ENCODE data around the gene WWOX. TPM values are rescaled to one million over a fixed set of nuclear protein-coding genes. Genes with fewer than 3 reads are reported as not detected.

Gene WWOX
- total RNA-seq, 1 donor from 2014 or later: 18.6 TPM

GRCh38 chr16:79066561-79066960 is 967.1 kb downstream of the WWOX start:
- Mint-ChIP-seq H3K36me3 (ENCODE audit: low read depth, unreplicated experiment) (no peaks in the 10 kb centered on the region), H3K9me3 (ENCODE audit: unreplicated experiment) (no peaks in the 10 kb centered on the region), H3K4me3 (ENCODE audit: unreplicated experiment) (no peak overlapping the region), H3K27me3 (ENCODE audit: unreplicated experiment) (peaks cover 1% of the 10 kb centered on the region), H3K27ac (ENCODE audit: unreplicated experiment) (no peak overlapping the region), H3K4me1 (ENCODE audit: unreplicated experiment) (peaks cover 19% of the 10 kb centered on the region)
- no peak for DNase-seq (ENCODE audit: low spot score)
- TF ChIP-seq, protein P1, sequence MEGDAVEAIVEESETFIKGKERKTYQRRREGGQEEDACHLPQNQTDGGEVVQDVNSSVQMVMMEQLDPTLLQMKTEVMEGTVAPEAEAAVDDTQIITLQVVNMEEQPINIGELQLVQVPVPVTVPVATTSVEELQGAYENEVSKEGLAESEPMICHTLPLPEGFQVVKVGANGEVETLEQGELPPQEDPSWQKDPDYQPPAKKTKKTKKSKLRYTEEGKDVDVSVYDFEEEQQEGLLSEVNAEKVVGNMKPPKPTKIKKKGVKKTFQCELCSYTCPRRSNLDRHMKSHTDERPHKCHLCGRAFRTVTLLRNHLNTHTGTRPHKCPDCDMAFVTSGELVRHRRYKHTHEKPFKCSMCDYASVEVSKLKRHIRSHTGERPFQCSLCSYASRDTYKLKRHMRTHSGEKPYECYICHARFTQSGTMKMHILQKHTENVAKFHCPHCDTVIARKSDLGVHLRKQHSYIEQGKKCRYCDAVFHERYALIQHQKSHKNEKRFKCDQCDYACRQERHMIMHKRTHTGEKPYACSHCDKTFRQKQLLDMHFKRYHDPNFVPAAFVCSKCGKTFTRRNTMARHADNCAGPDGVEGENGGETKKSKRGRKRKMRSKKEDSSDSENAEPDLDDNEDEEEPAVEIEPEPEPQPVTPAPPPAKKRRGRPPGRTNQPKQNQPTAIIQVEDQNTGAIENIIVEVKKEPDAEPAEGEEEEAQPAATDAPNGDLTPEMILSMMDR (IDR thresholded peaks at IDR 0.05; ENCODE audit: unreplicated experiment): no peak

DNA sequence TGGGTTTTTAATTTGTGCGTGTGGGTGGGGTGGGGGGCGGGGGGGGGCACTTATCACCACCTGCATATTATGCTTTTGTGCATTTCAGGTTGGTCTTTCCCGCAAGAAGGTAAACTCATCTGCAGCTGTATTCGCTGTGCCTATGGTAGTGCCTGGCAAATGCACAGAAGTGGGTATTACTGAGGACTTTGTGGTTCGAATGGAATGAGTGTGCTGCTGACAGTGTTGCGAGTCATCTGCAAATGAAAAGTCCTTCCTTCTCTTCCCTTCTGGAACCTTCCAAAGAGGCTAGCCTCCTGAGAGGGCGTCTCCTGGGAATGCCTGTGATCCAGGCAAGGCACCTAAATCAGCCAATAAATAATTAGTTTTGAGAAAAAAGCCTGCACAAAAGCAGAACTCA is 968.1 kb downstream of the WWOX start:
- H3K27ac Mint-ChIP-seq (ENCODE audit: unreplicated experiment): no peak overlapping the region
- H3K9me3 Mint-ChIP-seq (ENCODE audit: unreplicated experiment): no peaks in the 10 kb centered on the region
- no peak for DNase-seq (ENCODE audit: low spot score)
- TF ChIP-seq, protein P1 (IDR thresholded peaks at IDR 0.05; ENCODE audit: unreplicated experiment): no peak
- H3K4me1 Mint-ChIP-seq (ENCODE audit: unreplicated experiment): peaks cover 10% of the 10 kb centered on the region
- H3K36me3 Mint-ChIP-seq (ENCODE audit: low read depth, unreplicated experiment): no peaks in the 10 kb centered on the region
- peaks cover 1% of the 10 kb centered on the region for H3K27me3 Mint-ChIP-seq (ENCODE audit: unreplicated experiment)
- H3K4me3 Mint-ChIP-seq (ENCODE audit: unreplicated experiment): no peak overlapping the region

DNA sequence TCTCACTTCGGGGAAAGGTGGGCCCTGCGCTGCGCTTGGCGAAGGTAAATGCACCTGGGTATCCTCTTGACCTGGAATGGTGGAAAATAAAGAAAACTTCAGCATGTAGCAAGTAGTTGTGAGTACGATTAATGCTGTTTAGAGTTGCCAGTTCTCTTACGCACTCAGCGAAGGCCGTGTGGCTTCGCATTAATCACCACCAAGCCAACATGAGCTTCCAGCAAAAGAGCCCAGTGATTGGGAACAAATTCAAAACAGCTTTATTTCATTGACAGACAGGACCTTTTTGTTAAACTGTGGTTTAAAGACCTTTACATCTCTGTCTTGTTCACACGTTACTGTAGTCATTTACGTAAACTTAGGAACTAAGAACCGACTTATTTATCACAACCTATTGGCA is 969.7 kb downstream of the WWOX start:
- H3K27me3 Mint-ChIP-seq (ENCODE audit: unreplicated experiment): peaks cover 1% of the 10 kb centered on the region
- H3K36me3 Mint-ChIP-seq (ENCODE audit: low read depth, unreplicated experiment): no peaks in the 10 kb centered on the region
- DNase-seq (ENCODE audit: low spot score): no peak
- no peak overlapping the region for H3K27ac Mint-ChIP-seq (ENCODE audit: unreplicated experiment)
- TF ChIP-seq, protein P1 (IDR thresholded peaks at IDR 0.05; ENCODE audit: unreplicated experiment): no peak
- H3K4me1 Mint-ChIP-seq (ENCODE audit: unreplicated experiment): peaks cover 3% of the 10 kb centered on the region
- no peaks in the 10 kb centered on the region for H3K9me3 Mint-ChIP-seq (ENCODE audit: unreplicated experiment)
- H3K4me3 Mint-ChIP-seq (ENCODE audit: unreplicated experiment): no peak overlapping the region

DNA sequence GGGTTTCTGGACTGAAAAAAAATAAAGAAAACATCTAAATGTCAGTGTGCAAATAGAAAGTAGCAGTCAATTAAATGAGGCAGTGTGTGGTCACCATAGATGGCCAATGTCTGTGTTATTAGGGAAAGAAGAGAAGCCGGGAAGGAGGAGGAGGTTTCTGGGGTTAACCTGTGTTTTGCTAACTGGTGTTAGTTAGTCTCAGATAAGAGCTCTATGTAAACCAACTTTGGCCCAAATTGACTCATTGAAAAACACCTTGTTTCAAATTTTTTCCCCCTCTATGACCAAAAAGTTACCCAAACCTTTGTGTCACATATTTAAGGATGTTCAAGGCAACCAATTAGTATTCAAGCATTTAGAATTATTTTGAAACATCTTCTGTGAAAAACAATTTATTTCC is 970.2 kb downstream of the WWOX start:
- Mint-ChIP-seq H3K4me3 (ENCODE audit: unreplicated experiment) (no peak overlapping the region), H3K4me1 (ENCODE audit: unreplicated experiment) (peaks cover 3% of the 10 kb centered on the region), H3K36me3 (ENCODE audit: low read depth, unreplicated experiment) (no peaks in the 10 kb centered on the region), H3K27ac (ENCODE audit: unreplicated experiment) (no peak overlapping the region), H3K27me3 (ENCODE audit: unreplicated experiment) (peaks cover 1% of the 10 kb centered on the region), H3K9me3 (ENCODE audit: unreplicated experiment) (no peaks in the 10 kb centered on the region)
- no peak for DNase-seq (ENCODE audit: low spot score)
- TF ChIP-seq, protein P1 (IDR thresholded peaks at IDR 0.05; ENCODE audit: unreplicated experiment): no peak

DNA sequence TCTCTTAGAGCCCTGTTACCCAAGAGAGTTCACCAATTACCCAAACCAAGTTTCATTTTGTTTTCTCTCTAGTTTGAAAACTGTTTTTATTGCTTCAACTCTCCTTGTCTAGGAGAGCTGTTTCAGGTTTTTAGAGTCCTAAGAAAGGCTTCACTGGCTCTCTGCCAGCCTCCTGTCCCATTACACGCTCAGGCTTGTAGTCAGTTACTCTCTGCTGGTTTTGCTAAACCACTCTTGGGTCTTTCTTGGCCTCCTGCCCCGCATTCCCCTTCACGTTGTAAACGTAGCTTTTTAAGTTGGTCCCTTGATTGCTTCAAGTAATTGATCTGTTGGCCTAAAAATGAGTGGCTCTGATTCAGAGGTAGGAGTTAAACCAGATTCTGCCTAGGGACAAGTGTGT is 972.0 kb downstream of the WWOX start:
- no peak overlapping the region for H3K4me3 Mint-ChIP-seq (ENCODE audit: unreplicated experiment)
- DNase-seq (ENCODE audit: low spot score): no peak
- TF ChIP-seq, protein P1 (IDR thresholded peaks at IDR 0.05; ENCODE audit: unreplicated experiment): no peak
- H3K27ac Mint-ChIP-seq (ENCODE audit: unreplicated experiment): no peak overlapping the region
- no peaks in the 10 kb centered on the region for H3K9me3 Mint-ChIP-seq (ENCODE audit: unreplicated experiment)
- H3K27me3 Mint-ChIP-seq (ENCODE audit: unreplicated experiment): peaks cover 1% of the 10 kb centered on the region
- no peaks in the 10 kb centered on the region for H3K36me3 Mint-ChIP-seq (ENCODE audit: low read depth, unreplicated experiment)
- no peaks in the 10 kb centered on the region for H3K4me1 Mint-ChIP-seq (ENCODE audit: unreplicated experiment)
